HAP-1 (cell line): ENCODE results near the gene SPPL3.

Experiments
- DNase-seq, 2 experiments: peaks; one replicate each; pipeline ENCODE4 v3.0.0-alpha.2; 2016 to 2020; ENCODE audit warnings: low spot score in 2 of 2
- H3K27me3 ChIP-seq: fragments of 250-450 bp; sonication (Bioruptor Pico); 2 replicates; pipeline ENCODE4 v1.5.1; 2020; ENCODE audit warnings: low read depth, mild to moderate bottlenecking, moderate library complexity
- H3K36me3 ChIP-seq: fragments of 250-450 bp; sonication (Bioruptor Pico); replicated peaks from 2 replicates; pipeline ENCODE4 v1.5.1; 2020; ENCODE audit warnings: mild to moderate bottlenecking
- H3K4me1 ChIP-seq: fragments of 250-450 bp; sonication (Bioruptor Pico); 2 replicates; pipeline ENCODE4 v1.5.1; 2020; ENCODE audit warnings: mild to moderate bottlenecking
- H3K4me3 ChIP-seq: fragments of 250-450 bp; sonication (Bioruptor Pico); 2 replicates; pipeline ENCODE4 v1.5.1; 2020; ENCODE audit warnings: mild to moderate bottlenecking, moderate library complexity
- H3K9me3 ChIP-seq: fragments of 250-450 bp; sonication (Bioruptor Pico); 2 replicates; pipeline ENCODE4 v1.5.1; 2020; ENCODE audit warnings: mild to moderate bottlenecking, moderate library complexity
- in situ Hi-C: fragments of 300-500 bp; cut with MboI; formaldehyde crosslinking; loops from 3 replicates; pipeline ENCODE4 v1.14.3; 2020; ENCODE audit warnings: low sequenced_read_pairs, inconsistent platforms, mixed read lengths

The SPPL3 gene

GRCh38 chr12:120854804-120855203 is 49.4 kb downstream of the SPPL3 start:
- Histone ChIP-seq H3K9me3 (no peaks in the 10 kb centered on the region; the same call in 1 of the 2 replicates), H3K4me3 (no peak overlapping the region), H3K4me1 (no peaks in the 10 kb centered on the region), H3K36me3 (no peaks in the 10 kb centered on the region), H3K27me3 (no peaks in the 10 kb centered on the region)
- no peak for DNase-seq
- in situ Hi-C loops: no loop called here

GRCh38 chr12:120853188-120853587 is 51.0 kb downstream of the SPPL3 start:
- no peaks in the 10 kb centered on the region for H3K4me1 ChIP-seq

GRCh38 chr12:120851944-120852343 is 52.2 kb downstream of the SPPL3 start:
- Histone ChIP-seq H3K27me3 (no peaks in the 10 kb centered on the region), H3K36me3 (no peaks in the 10 kb centered on the region), H3K4me3 (no peak overlapping the region), H3K4me1 (no peaks in the 10 kb centered on the region), H3K9me3 (no peaks in the 10 kb centered on the region)
- in situ Hi-C loops: no loop called here
- DNase-seq: no peak

More at GRCh38 chr12:120853188-120853587, 51.0 kb downstream of the SPPL3 start:
- Histone ChIP-seq H3K4me3 (no peak overlapping the region), H3K27me3 (no peaks in the 10 kb centered on the region), H3K36me3 (no peaks in the 10 kb centered on the region), H3K9me3 (no peaks in the 10 kb centered on the region)
- no peak for DNase-seq
- in situ Hi-C loops: no loop called here

GRCh38 chr12:120851444-120851843 is 52.7 kb downstream of the SPPL3 start:
- no peaks in the 10 kb centered on the region; the same call in 1 of the 2 replicates for H3K4me1 ChIP-seq
- in situ Hi-C loops: no loop called here
- no peak overlapping the region for H3K4me3 ChIP-seq

GRCh38 chr12:120849765-120850164 is 54.4 kb downstream of the SPPL3 start:
- Histone ChIP-seq H3K27me3 (no peaks in the 10 kb centered on the region), H3K4me1 (no peaks in the 10 kb centered on the region; the same call in 1 of the 2 replicates), H3K4me3 (no peak overlapping the region), H3K36me3 (no peaks in the 10 kb centered on the region), H3K9me3 (no peaks in the 10 kb centered on the region)
- DNase-seq: no peak
- in situ Hi-C loops: no loop called here

More at GRCh38 chr12:120851444-120851843, 52.7 kb downstream of the SPPL3 start:
- no peaks in the 10 kb centered on the region for H3K9me3 ChIP-seq
- H3K27me3 ChIP-seq: no peaks in the 10 kb centered on the region
- H3K36me3 ChIP-seq: no peaks in the 10 kb centered on the region
- DNase-seq: no peak

GRCh38 chr12:120847814-120848213 is 56.3 kb downstream of the SPPL3 start:
- DNase-seq: no peak
- H3K4me1 ChIP-seq: no peaks in the 10 kb centered on the region; the same call in 1 of the 2 replicates

GRCh38 chr12:120847392-120847791 is 56.8 kb downstream of the SPPL3 start:
- Histone ChIP-seq H3K36me3 (no peaks in the 10 kb centered on the region), H3K27me3 (no peaks in the 10 kb centered on the region), H3K4me1 (no peaks in the 10 kb centered on the region; the same call in 1 of the 2 replicates), H3K9me3 (no peaks in the 10 kb centered on the region), H3K4me3 (no peak overlapping the region)
- no peak for DNase-seq
- in situ Hi-C loops: no loop called here

More at GRCh38 chr12:120847814-120848213, 56.3 kb downstream of the SPPL3 start:
- Histone ChIP-seq H3K36me3 (no peaks in the 10 kb centered on the region), H3K4me3 (no peak overlapping the region), H3K9me3 (no peaks in the 10 kb centered on the region), H3K27me3 (no peaks in the 10 kb centered on the region)
- in situ Hi-C loops: no loop called here

- DNase-seq: no peak
- in situ Hi-C loops: no loop called here
- Histone ChIP-seq H3K27me3 (no peaks in the 10 kb centered on the region), H3K36me3 (no peaks in the 10 kb centered on the region), H3K9me3 (no peaks in the 10 kb centered on the region), H3K4me3 (no peak overlapping the region), H3K4me1 (no peaks in the 10 kb centered on the region; the same call in 1 of the 2 replicates)
Observed at GRCh38 chr12:120846721-120847120, 57.4 kb downstream of the SPPL3 start.

GRCh38 chr12:120845696-120846095 is 58.5 kb downstream of the SPPL3 start:
- Histone ChIP-seq H3K9me3 (no peaks in the 10 kb centered on the region), H3K27me3 (no peaks in the 10 kb centered on the region), H3K4me3 (no peak overlapping the region), H3K36me3 (no peaks in the 10 kb centered on the region), H3K4me1 (no peaks in the 10 kb centered on the region; the same call in 1 of the 2 replicates)
- in situ Hi-C loops: no loop called here
- DNase-seq: no peak

- Histone ChIP-seq H3K9me3 (no peaks in the 10 kb centered on the region), H3K4me3 (no peak overlapping the region), H3K4me1 (no peaks in the 10 kb centered on the region; the same call in 1 of the 2 replicates), H3K36me3 (no peaks in the 10 kb centered on the region), H3K27me3 (no peaks in the 10 kb centered on the region)
- DNase-seq: no peak
- in situ Hi-C loops: no loop called here
Observed at GRCh38 chr12:120844768-120845449, 59.2 kb downstream of the SPPL3 start.

GRCh38 chr12:120844297-120844696 is 59.9 kb downstream of the SPPL3 start:
- no peaks in the 10 kb centered on the region for H3K9me3 ChIP-seq
- H3K27me3 ChIP-seq: no peaks in the 10 kb centered on the region
- no peak for DNase-seq
- H3K36me3 ChIP-seq: no peaks in the 10 kb centered on the region
- no peak overlapping the region for H3K4me3 ChIP-seq
- in situ Hi-C loops: no loop called here
- no peaks in the 10 kb centered on the region; the same call in 1 of the 2 replicates for H3K4me1 ChIP-seq

- Histone ChIP-seq H3K4me3 (no peak overlapping the region), H3K36me3 (no peaks in the 10 kb centered on the region), H3K27me3 (no peaks in the 10 kb centered on the region), H3K4me1 (no peaks in the 10 kb centered on the region; the same call in 1 of the 2 replicates), H3K9me3 (no peaks in the 10 kb centered on the region)
- DNase-seq: no peak
- in situ Hi-C loops: no loop called here
Observed at GRCh38 chr12:120843472-120843871, 60.7 kb downstream of the SPPL3 start.

GRCh38 chr12:120842595-120842994 is 61.6 kb downstream of the SPPL3 start:
- Histone ChIP-seq H3K4me1 (no peaks in the 10 kb centered on the region; the same call in 1 of the 2 replicates), H3K36me3 (no peaks in the 10 kb centered on the region)
- in situ Hi-C loops: no loop called here

GRCh38 chr12:120841525-120841924 is 62.6 kb downstream of the SPPL3 start:
- no peaks in the 10 kb centered on the region for H3K4me1 ChIP-seq
- in situ Hi-C loops: no loop called here
- no peak for DNase-seq
- H3K9me3 ChIP-seq: no peaks in the 10 kb centered on the region
- no peaks in the 10 kb centered on the region for H3K36me3 ChIP-seq
- no peaks in the 10 kb centered on the region for H3K27me3 ChIP-seq
- no peak overlapping the region for H3K4me3 ChIP-seq

More at GRCh38 chr12:120842595-120842994, 61.6 kb downstream of the SPPL3 start:
- no peaks in the 10 kb centered on the region for H3K27me3 ChIP-seq
- no peaks in the 10 kb centered on the region for H3K9me3 ChIP-seq
- H3K4me3 ChIP-seq: no peak overlapping the region
- DNase-seq: no peak
